ENCODE measurements around the gene KATNB1. TPM values are rescaled to one million over a fixed set of nuclear protein-coding genes. Genes with fewer than 3 reads are reported as not detected.

The KATNB1 gene
- total RNA-seq, 3 donors from 2014 or later (not counting 1 experiment from before 2014, with no cell fraction given): 23.6 to 34.3 (median 29.7) TPM

GRCh38 chr16:57766714-57767348 is 31.3 kb downstream of the KATNB1 start:
- H3K27ac ChIP-seq (ENCODE audit: low read length): no peak overlapping the region
- DNase-seq (no peak), ATAC-seq (no peak)
- no peaks in the 10 kb centered on the region for H3K4me1 ChIP-seq (ENCODE audit: control insufficient read depth, insufficient read depth, low read length)
- intact Hi-C loops (cut with micrococcal nuclease): no loop called here
- H3K9me3 Mint-ChIP-seq: no peaks in the 10 kb centered on the region
- no peak overlapping the region for H3K4me3 ChIP-seq (ENCODE audit: low read length)
- H3K9me3 ChIP-seq (ENCODE audit: control insufficient read depth, insufficient read depth, low read length): no peaks in the 10 kb centered on the region
- H3K4me1 Mint-ChIP-seq: peaks cover 0 to 13% of the 10 kb centered on the region in 2 donors
- no peaks in the 10 kb centered on the region for H3K27me3 Mint-ChIP-seq (ENCODE audit: low read depth in 2 of 2)
- TF ChIP-seq CTCF (IDR thresholded peaks at IDR 0.05): no peak
- no peak overlapping the region for H3K4me3 Mint-ChIP-seq
- peaks cover 4% of the 10 kb centered on the region for H3K36me3 ChIP-seq (ENCODE audit: control insufficient read depth, insufficient read depth, low read length)
- H3K36me3 Mint-ChIP-seq: no peaks in the 10 kb centered on the region
- no peak overlapping the region for H3K27ac Mint-ChIP-seq
- H3K27me3 ChIP-seq (ENCODE audit: control insufficient read depth, insufficient read depth, low read length): no peaks in the 10 kb centered on the region
- WGBS (ENCODE audit: insufficient coverage): 91% methylated on average over 15 of the region's 15 CpGs

- peaks cover 4% of the 10 kb centered on the region for H3K36me3 ChIP-seq (ENCODE audit: control insufficient read depth, insufficient read depth, low read length)
- DNase-seq (no peak), ATAC-seq (no peak)
- H3K27ac ChIP-seq (ENCODE audit: low read length): no peak overlapping the region
- H3K27ac Mint-ChIP-seq: no peak overlapping the region
- H3K36me3 Mint-ChIP-seq: no peaks in the 10 kb centered on the region
- no peak overlapping the region for H3K4me3 Mint-ChIP-seq
- no peaks in the 10 kb centered on the region for H3K4me1 ChIP-seq (ENCODE audit: control insufficient read depth, insufficient read depth, low read length)
- H3K4me3 ChIP-seq (ENCODE audit: low read length): no peak overlapping the region
- H3K27me3 ChIP-seq (ENCODE audit: control insufficient read depth, insufficient read depth, low read length): no peaks in the 10 kb centered on the region
- H3K9me3 Mint-ChIP-seq: no peaks in the 10 kb centered on the region
- no peaks in the 10 kb centered on the region for H3K27me3 Mint-ChIP-seq (ENCODE audit: low read depth in 2 of 2)
- TF ChIP-seq CTCF (IDR thresholded peaks at IDR 0.05): no peak
- intact Hi-C loops (cut with micrococcal nuclease): no loop called here
- H3K9me3 ChIP-seq (ENCODE audit: control insufficient read depth, insufficient read depth, low read length): no peaks in the 10 kb centered on the region
- peaks cover 0 to 9% of the 10 kb centered on the region in 2 donors for H3K4me1 Mint-ChIP-seq
- 93% methylated on average over 22 of the region's 22 CpGs for WGBS (ENCODE audit: insufficient coverage)
Measured at GRCh38 chr16:57769541-57770145, 34.1 kb downstream of the KATNB1 start.

- no peaks in the 10 kb centered on the region for H3K36me3 Mint-ChIP-seq
- H3K4me3 Mint-ChIP-seq: no peak overlapping the region
- H3K27ac Mint-ChIP-seq: no peak overlapping the region
- ATAC-seq: no peak
- no peaks in the 10 kb centered on the region for H3K27me3 Mint-ChIP-seq (ENCODE audit: low read depth in 2 of 2)
- peaks cover 0 to 2% of the 10 kb centered on the region in 2 donors for H3K4me1 Mint-ChIP-seq
- no peaks in the 10 kb centered on the region for H3K9me3 Mint-ChIP-seq
- Histone ChIP-seq H3K27ac (ENCODE audit: low read length) (no peak overlapping the region), H3K9me3 (ENCODE audit: control insufficient read depth, insufficient read depth, low read length) (no peaks in the 10 kb centered on the region), H3K4me1 (ENCODE audit: control insufficient read depth, insufficient read depth, low read length) (no peaks in the 10 kb centered on the region), H3K36me3 (ENCODE audit: control insufficient read depth, insufficient read depth, low read length) (peaks cover 4% of the 10 kb centered on the region), H3K4me3 (ENCODE audit: low read length) (no peak overlapping the region), H3K27me3 (ENCODE audit: control insufficient read depth, insufficient read depth, low read length) (no peaks in the 10 kb centered on the region)
- DNase-seq: no peak
- WGBS (ENCODE audit: insufficient coverage): 94% methylated on average over 15 of the region's 15 CpGs
- intact Hi-C loops (cut with micrococcal nuclease): no loop called here
- no peak for TF ChIP-seq CTCF (IDR thresholded peaks at IDR 0.05)
Measured at GRCh38 chr16:57770361-57770760, 34.8 kb downstream of the KATNB1 start.
